ENCODE measurements around the gene SLC35B3.
"Not testable (repeated sequence)": the region's sequence is repeated elsewhere in the genome, so short reads cannot be mapped to it uniquely, and the experiment has no call there.

The SLC35B3 gene

GRCh38 chr6:8435093-8435844 is at the start of gene SLC35B3:
SLC35B3 (minus strand) TSS chr6:8435545.
- DNase-seq = peak; percentile 78 to 83

- DNase-seq = no peak
These were observed 48.3 kb upstream of the SLC35B3 start for GRCh38 chr6:8483650-8484049.

GRCh38 chr6:8481727-8482126 is 46.4 kb upstream of the SLC35B3 start:
- no peak for DNase-seq

- DNase-seq = no peak
These were observed 43.1 kb upstream of the SLC35B3 start for GRCh38 chr6:8478418-8478817.

- no peak for DNase-seq
These were observed 41.3 kb upstream of the SLC35B3 start for GRCh38 chr6:8476656-8477055.

GRCh38 chr6:8468552-8469356 is 33.4 kb upstream of the SLC35B3 start:
- no peak for DNase-seq

- DNase-seq = no peak
These were observed 27.3 kb upstream of the SLC35B3 start for GRCh38 chr6:8462694-8463093.

- DNase-seq = no peak
These were observed 26.8 kb upstream of the SLC35B3 start for GRCh38 chr6:8462169-8462568.

- no peak for DNase-seq
These were observed 11.0 kb upstream of the SLC35B3 start for GRCh38 chr6:8446391-8446790.

GRCh38 chr6:8445930-8446329 is 10.6 kb upstream of the SLC35B3 start:
- DNase-seq = not testable (repeated sequence)

GRCh38 chr6:8442150-8442549 is 6.8 kb upstream of the SLC35B3 start:
- DNase-seq = no peak

- DNase-seq = no peak
These were observed 6.1 kb upstream of the SLC35B3 start for GRCh38 chr6:8441452-8441851.

- DNase-seq = no peak
These were observed 4.4 kb upstream of the SLC35B3 start for GRCh38 chr6:8439601-8440268.

GRCh38 chr6:8437813-8438212 is 2.5 kb upstream of the SLC35B3 start:
- DNase-seq = no peak

GRCh38 chr6:8436966-8437365 is 1.6 kb upstream of the SLC35B3 start:
- no peak for DNase-seq

GRCh38 chr6:8435845-8436168 is 462 bp upstream of the SLC35B3 start:
- DNase-seq = no peak

GRCh38 chr6:8434727-8435092 is 635 bp downstream of the SLC35B3 start:
- DNase-seq = peak in 1 of 2 donors; percentile 2

GRCh38 chr6:8432614-8433013 is 2.7 kb downstream of the SLC35B3 start:
- DNase-seq = no peak

- no peak for DNase-seq
These were observed 5.5 kb downstream of the SLC35B3 start for GRCh38 chr6:8429821-8430220.

GRCh38 chr6:8426544-8426943 is 8.8 kb downstream of the SLC35B3 start:
- DNase-seq = not testable (repeated sequence)

- DNase-seq = no peak
These were observed 15.2 kb downstream of the SLC35B3 start for GRCh38 chr6:8420031-8420588.

GRCh38 chr6:8415913-8416312 is 19.4 kb downstream of the SLC35B3 start:
- DNase-seq = no peak

GRCh38 chr6:8415280-8415679 is 20.1 kb downstream of the SLC35B3 start:
- no peak for DNase-seq

- DNase-seq = no peak
These were observed 20.5 kb downstream of the SLC35B3 start for GRCh38 chr6:8414844-8415243.

All from bone marrow (tissue), 2 donors.